H54 (cell line): Measurements from ENCODE around the gene VASN.

Source experiments
- DNase-seq: peaks from one replicate; pipeline ENCODE4 v3.0.0; 2011; ENCODE audit warnings: low spot score, mixed read lengths; ENCODE audit not compliant: insufficient read length
- FAIRE-seq: peaks from 3 replicates; lab custom pipeline; 2011; peaks lifted over from hg19 to GRCh38; lab: Jason Lieb, UNC
- POLR2A ChIP-seq: IDR thresholded peaks from 2 replicates; pipeline ENCODE4 v1.6.1; 2011; ENCODE audit warnings: low read depth, mild to moderate bottlenecking, low read length

VASN gene

DNA sequence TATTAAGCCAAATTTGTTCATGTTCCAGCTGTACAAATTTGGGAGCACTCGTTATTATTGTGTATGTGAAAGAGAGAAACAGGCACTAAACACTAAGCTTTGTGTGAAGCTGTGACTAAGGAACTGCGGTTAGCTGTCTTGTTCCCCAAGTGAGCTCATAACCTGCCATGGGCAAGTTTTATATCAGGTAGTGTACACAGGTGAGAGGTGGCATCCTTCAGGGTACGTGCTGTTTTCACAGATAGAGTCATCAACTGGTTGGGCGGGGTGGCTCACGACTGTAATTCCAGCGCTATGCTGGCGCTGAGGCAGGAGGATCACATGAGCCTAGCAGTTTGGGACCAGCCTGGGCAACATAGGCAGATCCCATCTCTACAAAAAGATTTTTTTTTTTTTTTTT lies 56.9 kb downstream of the VASN start:
- FAIRE-seq, result no peak
- TF ChIP-seq POLR2A, result no peak
- DNase-seq, result no peak

DNA sequence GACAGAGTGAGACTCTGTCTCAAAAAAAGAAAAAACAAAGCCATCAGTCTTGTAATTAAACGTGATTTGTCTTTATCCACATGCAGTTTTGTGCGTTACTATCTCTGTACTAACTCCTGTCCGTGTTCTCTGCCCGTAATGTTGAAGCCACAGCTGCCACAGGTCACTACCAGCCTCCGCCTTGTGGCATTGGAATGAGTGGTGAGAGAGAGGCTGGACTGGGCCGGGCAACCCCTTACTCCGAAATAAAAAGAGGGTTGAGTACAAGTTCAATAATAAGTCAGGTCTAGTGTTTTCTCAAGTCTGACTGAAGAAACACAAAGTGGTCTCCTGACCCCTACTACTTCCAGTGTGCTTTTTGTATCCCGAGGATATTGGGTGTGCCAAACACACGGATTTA lies 59.4 kb downstream of the VASN start:
- TF ChIP-seq POLR2A, result no peak
- DNase-seq (no peak), FAIRE-seq (no peak)
